ENCODE results near the gene ULBP1. TPM values are rescaled to one million over a fixed set of nuclear protein-coding genes. Genes with fewer than 3 reads are reported as not detected.
A peak's percentile ranks its signal among the peaks of the same experiment; 100 is the strongest.
"Not testable (repeated sequence)": the region's sequence is repeated elsewhere in the genome, so short reads cannot be mapped to it uniquely, and the experiment has no call there.

ULBP1 gene
- total and polyA plus RNA-seq, 12 donors, result 0.07 to 0.46 (median 0.23) TPM

DNA sequence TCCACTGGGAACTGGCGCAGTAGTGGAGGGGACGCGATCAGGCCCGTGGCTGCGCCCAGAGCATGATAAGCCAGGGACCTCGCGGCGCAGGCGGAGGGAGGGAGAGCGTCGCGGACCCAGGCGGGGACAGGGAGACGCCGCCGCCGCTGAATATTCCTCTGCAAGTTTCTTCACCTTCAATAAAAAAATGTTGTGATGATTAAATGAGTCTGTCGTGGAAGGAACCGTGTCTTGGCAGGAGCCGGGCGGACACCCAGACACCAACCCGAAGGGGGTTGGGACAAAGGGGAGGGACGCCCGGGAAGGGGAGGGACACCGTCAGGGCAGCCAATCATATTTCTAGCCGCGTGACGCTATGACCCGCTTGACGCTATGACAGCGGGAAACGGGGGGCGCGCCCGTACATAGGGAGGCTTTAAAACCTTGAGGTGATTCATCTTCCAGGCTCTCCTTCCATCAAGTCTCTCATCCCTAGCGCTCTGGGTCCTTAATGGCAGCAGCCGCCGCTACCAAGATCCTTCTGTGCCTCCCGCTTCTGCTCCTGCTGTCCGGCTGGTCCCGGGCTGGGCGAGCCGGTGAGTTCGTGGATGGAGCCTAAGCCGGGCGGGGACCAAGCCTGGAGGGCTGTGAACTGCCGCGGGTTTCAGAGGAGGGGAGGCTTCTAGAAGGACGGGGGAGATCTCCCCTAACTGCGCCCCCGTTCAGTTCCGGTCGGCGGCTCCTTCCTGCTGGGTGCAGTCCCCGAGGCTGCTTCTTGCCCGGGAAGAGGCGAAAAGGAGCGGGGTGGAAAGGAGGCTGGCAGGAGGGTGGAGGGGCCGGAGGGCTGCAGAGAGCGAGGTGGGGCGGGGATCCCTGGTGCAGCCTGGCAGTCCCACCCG lies 21.9 kb upstream of the ULBP1 start, which contains the start of gene ULBP2:
TSS of gene ULBP2 (plus strand) at position 432 of the 878 bp plus-strand sequence. CDS start at position 491, 59 bp downstream.
- WGBS, 2 donors, result 1% methylated on average over 62 of the region's 62 CpGs
- H3K9me3 ChIP-seq, result no peaks in the 10 kb centered on the region
- no peak for TF ChIP-seq CTCF (IDR thresholded peaks at IDR 0.05)
- no peaks in the 10 kb centered on the region for H3K36me3 ChIP-seq
- peak; percentile 95 to 99 (median 97) for ATAC-seq
- peaks cover 5 to 31% (median 24%) of the 10 kb centered on the region in 9 donors for H3K4me1 ChIP-seq
- peak within 1 kb of the TSS in 9 of 10 donors; percentile 28 to 71 (median 62) for H3K27ac ChIP-seq
- intact Hi-C loops (cut with DNase I), result loop anchor here in 1 of 10 donors (2.0 kb wide), 1 partner anchor 63 kb away; no protein-coding TSS in a partner anchor
- DNase-seq, result peak; percentile 85 to 91
- peaks cover 16 to 57% (median 44%) of the 10 kb centered on the region in 7 donors for H3K27me3 ChIP-seq
- peak within 1 kb of the TSS; percentile 27 to 74 (median 58) for H3K4me3 ChIP-seq

- Histone ChIP-seq H3K4me3 (peak overlapping the region in 9 of 10 donors; percentile 51 to 74 (median 59)), H3K27ac (peak overlapping the region in 5 of 10 donors; percentile 58 to 71 (median 66)), H3K36me3 (no peaks in the 10 kb centered on the region), H3K27me3 (peaks cover 15 to 51% (median 38%) of the 10 kb centered on the region in 7 donors), H3K9me3 (no peaks in the 10 kb centered on the region), H3K4me1 (peaks cover 5 to 31% (median 24%) of the 10 kb centered on the region in 9 donors)
- intact Hi-C loops (cut with DNase I), result loop anchor here in 1 of 10 donors (2.0 kb wide), 1 partner anchor 62 kb away; no protein-coding TSS in a partner anchor
- DNase-seq (no peak), ATAC-seq (peak in 4 of 8 donors; percentile 7 to 12 (median 10))
- 29 to 33% methylated on average over 9 to 13 of the region's 13 CpGs for WGBS, 2 donors
- TF ChIP-seq CTCF (IDR thresholded peaks at IDR 0.05), result no peak
These were observed 21.3 kb upstream of the ULBP1 start for GRCh38 chr6:149942461-149942829.

DNA sequence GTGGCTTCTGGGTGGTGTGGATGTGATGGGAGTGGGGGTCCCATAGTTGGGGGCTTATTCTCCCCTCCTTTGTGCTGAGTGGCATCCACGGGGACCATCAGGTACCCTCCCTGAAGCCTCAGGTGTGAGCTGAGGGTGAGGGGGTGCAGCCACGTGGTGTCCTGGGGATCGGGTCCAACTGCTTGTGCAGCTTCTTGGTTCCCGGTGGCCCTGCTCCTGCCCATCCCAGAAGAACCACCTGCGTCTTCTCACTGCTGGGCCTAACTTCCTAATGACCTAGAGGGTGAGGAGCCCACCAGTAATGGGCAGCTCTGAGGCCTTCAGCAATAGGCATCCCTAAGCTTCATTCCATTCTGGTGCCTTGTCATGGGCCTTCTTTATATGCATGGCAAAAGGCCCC lies 20.4 kb upstream of the ULBP1 start:
- 74 to 77% methylated on average over 5 of the region's 5 CpGs for WGBS, 2 donors
- DNase-seq, ATAC-seq, H3K9me3 ChIP-seq, H3K4me3 ChIP-seq, H3K36me3 ChIP-seq, H3K27ac ChIP-seq: not testable (repeated sequence)
- H3K27me3 ChIP-seq, result peaks cover 10 to 44% (median 34%) of the 10 kb centered on the region in 7 donors
- intact Hi-C loops (cut with DNase I), result loop anchor here in 1 of 10 donors (2.0 kb wide), 1 partner anchor 61 kb away; no protein-coding TSS in a partner anchor
- peaks cover 4 to 28% (median 21%) of the 10 kb centered on the region in 9 donors for H3K4me1 ChIP-seq

GRCh38 chr6:149945276-149945675 lies 18.5 kb upstream of the ULBP1 start:
- 82 to 86% methylated on average over 3 to 4 of the region's 6 CpGs for WGBS, 2 donors
- H3K9me3 ChIP-seq; intact Hi-C loops (cut with DNase I); H3K36me3 ChIP-seq; H3K27ac ChIP-seq; DNase-seq; ATAC-seq; H3K4me3 ChIP-seq: not testable (repeated sequence)
- peaks cover 0 to 33% (median 21%) of the 10 kb centered on the region in 7 donors for H3K27me3 ChIP-seq
- peaks cover 0 to 17% (median 13%) of the 10 kb centered on the region in 9 donors for H3K4me1 ChIP-seq

- H3K4me1 ChIP-seq; ATAC-seq; H3K9me3 ChIP-seq; H3K4me3 ChIP-seq; H3K27ac ChIP-seq; intact Hi-C loops (cut with DNase I); DNase-seq; H3K36me3 ChIP-seq: not testable (repeated sequence)
- 57 to 69% methylated on average over 7 of the region's 7 CpGs for whole genome bisulfite sequencing, 2 donors
- peaks cover 0 to 35% (median 23%) of the 10 kb centered on the region in 7 donors for H3K27me3 ChIP-seq
These were observed 17.1 kb upstream of the ULBP1 start for GRCh38 chr6:149946631-149947030.

- not testable (repeated sequence) for ATAC-seq
These were observed 16.2 kb upstream of the ULBP1 start for GRCh38 chr6:149947533-149947932.

More at GRCh38 chr6:149947533-149947932, 16.2 kb upstream of the ULBP1 start:
- H3K4me1 ChIP-seq; H3K36me3 ChIP-seq; H3K27ac ChIP-seq; DNase-seq; H3K4me3 ChIP-seq; H3K9me3 ChIP-seq; intact Hi-C loops (cut with DNase I): not testable (repeated sequence)
- peaks cover 0 to 38% (median 32%) of the 10 kb centered on the region in 7 donors for H3K27me3 ChIP-seq
- WGBS, 2 donors, result no CpG with 5 or more reads among the region's 1 CpG

Data from heart right ventricle (tissue), 16 donors.